Peyer's patch (tissue), 4 donors: Measurements from ENCODE around the gene CSNK1A1. TPM values are rescaled to one million over a fixed set of nuclear protein-coding genes. Genes with fewer than 3 reads are reported as not detected.

Source experiments
- DNase-seq, 3 donors: peaks; one replicate each; pipeline ENCODE4 v3.0.0-alpha.2; 2017 to 2019
- H3K27ac ChIP-seq, 4 donors: fragments of 200-600 bp; sonication (generic); one replicate each; pipeline ENCODE4 v1.5.1; 2016 to 2019
- H3K27me3 ChIP-seq, 2 donors: fragments of 200-600 bp; sonication (generic); one replicate each; pipeline ENCODE4 v1.5.1; 2019
- H3K36me3 ChIP-seq, 3 donors: fragments of 200-600 bp; sonication (generic); one replicate each; pipeline ENCODE4 v1.5.1; 2016 to 2019
- H3K4me1 ChIP-seq, 4 donors: fragments of 200-600 bp; sonication (generic); one replicate each; pipeline ENCODE4 v1.5.1; 2016 to 2019
- H3K4me3 ChIP-seq, 4 donors: fragments of 200-600 bp; sonication (generic); 1 replicate in 3 of 4; 2 replicates in 1 of 4; pipeline ENCODE4 v1.5.1; 2016 to 2019; ENCODE audit warnings: mild to moderate bottlenecking in 1 of 4
- H3K9me3 ChIP-seq, 4 donors: fragments of 200-600 bp; sonication (generic); one replicate each; pipeline ENCODE4 v1.5.1; 2016 to 2019; ENCODE audit warnings: mild to moderate bottlenecking in 1 of 4
- CTCF ChIP-seq, 6 experiments: fragments of 450-650 bp in 4 of 6; fragments of 200-600 bp in 2 of 6; sonication (generic) in 1 of 6; IDR thresholded peaks; one replicate each; pipeline ENCODE4 v1.5.1; 2017 to 2019; ENCODE audit warnings: antibody characterized with exemption in 6 of 6, mild to moderate bottlenecking in 3 of 6, moderate library complexity in 1 of 6
- POLR2A ChIP-seq, 2 donors: fragments of 450-650 bp; IDR thresholded peaks; one replicate each; pipeline ENCODE4 v1.5.1; 2017; ENCODE audit warnings: antibody characterized with exemption in 2 of 2, mild to moderate bottlenecking in 2 of 2, moderate library complexity in 2 of 2
- total RNA-seq, 4 donors: library from RNA; depleted of rRNA; stranded (reverse); fragments of >200 nt; gene quantifications; one replicate each; pipeline ENCODE4 v1.1.0, GENCODE V29; 2016

Gene CSNK1A1
- total RNA-seq, 4 donors from 2014 or later: 185 to 253 (median 207) TPM

- Histone ChIP-seq H3K4me3 (no peak overlapping the region), H3K36me3 (peaks cover 0 to 2% (median 0%) of the 10 kb centered on the region in 3 donors), H3K27me3 (no peaks in the 10 kb centered on the region), H3K4me1 (peaks cover 0 to 51% (median 5%) of the 10 kb centered on the region in 4 donors), H3K27ac (peak overlapping the region in 3 of 4 donors; percentile 71 to 90 (median 81)), H3K9me3 (no peaks in the 10 kb centered on the region)
- TF ChIP-seq POLR2A (IDR thresholded peaks at IDR 0.05): no peak
- no peak for TF ChIP-seq CTCF (IDR thresholded peaks at IDR 0.05)
- DNase-seq: no peak
These were observed 63.6 kb downstream of the CSNK1A1 start for GRCh38 chr5:149487672-149488071.

- Histone ChIP-seq H3K4me1 (peaks cover 0 to 51% (median 5%) of the 10 kb centered on the region in 4 donors), H3K27me3 (no peaks in the 10 kb centered on the region), H3K9me3 (no peaks in the 10 kb centered on the region), H3K36me3 (no peaks in the 10 kb centered on the region), H3K4me3 (no peak overlapping the region), H3K27ac (peak overlapping the region in 3 of 4 donors; percentile 71 to 90 (median 81))
- no peak for DNase-seq
- TF ChIP-seq POLR2A (IDR thresholded peaks at IDR 0.05) (no peak), CTCF (IDR thresholded peaks at IDR 0.05) (no peak)
These were observed 64.3 kb downstream of the CSNK1A1 start for GRCh38 chr5:149486726-149487635.

- Histone ChIP-seq H3K4me1 (peaks cover 0 to 58% (median 5%) of the 10 kb centered on the region in 4 donors), H3K4me3 (no peak overlapping the region), H3K36me3 (no peaks in the 10 kb centered on the region), H3K27me3 (no peaks in the 10 kb centered on the region), H3K9me3 (no peaks in the 10 kb centered on the region), H3K27ac (peak overlapping the region; percentile 40 to 90 (median 76))
- DNase-seq: peak in 2 of 3 donors; percentile 69 to 90
- TF ChIP-seq CTCF (IDR thresholded peaks at IDR 0.05) (no peak), POLR2A (IDR thresholded peaks at IDR 0.05) (peak in 1 of 2 donors; percentile 55)
These were observed 65.3 kb downstream of the CSNK1A1 start for GRCh38 chr5:149485655-149486615.

GRCh38 chr5:149481485-149481884 is 69.8 kb downstream of the CSNK1A1 start:
- Histone ChIP-seq H3K9me3 (no peaks in the 10 kb centered on the region), H3K4me1 (peaks cover 0 to 24% (median 1%) of the 10 kb centered on the region in 4 donors), H3K4me3 (no peak overlapping the region), H3K36me3 (no peaks in the 10 kb centered on the region), H3K27me3 (no peaks in the 10 kb centered on the region), H3K27ac (peak overlapping the region in 2 of 4 donors; percentile 81 to 90)
- TF ChIP-seq CTCF (IDR thresholded peaks at IDR 0.05) (no peak), POLR2A (IDR thresholded peaks at IDR 0.05) (no peak)
- DNase-seq: no peak

GRCh38 chr5:149478761-149479160 is 72.5 kb downstream of the CSNK1A1 start:
- no peak overlapping the region for H3K4me3 ChIP-seq
- DNase-seq: no peak
- H3K27me3 ChIP-seq: no peaks in the 10 kb centered on the region
- H3K9me3 ChIP-seq: no peaks in the 10 kb centered on the region
- H3K27ac ChIP-seq: no peak overlapping the region
- H3K36me3 ChIP-seq: no peaks in the 10 kb centered on the region
- TF ChIP-seq POLR2A (IDR thresholded peaks at IDR 0.05): no peak
- no peak for TF ChIP-seq CTCF (IDR thresholded peaks at IDR 0.05)
- peaks cover 0 to 21% (median 0%) of the 10 kb centered on the region in 4 donors for H3K4me1 ChIP-seq
